GM19193 (cell line): ENCODE results near the gene MT2A.

ENCODE experiments used
- POLR2A ChIP-seq: IDR thresholded peaks from 4 replicates; pipeline ENCODE4 v1.6.1; 2011; ENCODE audit not compliant: insufficient read depth, insufficient read length; ENCODE audit errors: extremely low read depth

Gene MT2A

DNA sequence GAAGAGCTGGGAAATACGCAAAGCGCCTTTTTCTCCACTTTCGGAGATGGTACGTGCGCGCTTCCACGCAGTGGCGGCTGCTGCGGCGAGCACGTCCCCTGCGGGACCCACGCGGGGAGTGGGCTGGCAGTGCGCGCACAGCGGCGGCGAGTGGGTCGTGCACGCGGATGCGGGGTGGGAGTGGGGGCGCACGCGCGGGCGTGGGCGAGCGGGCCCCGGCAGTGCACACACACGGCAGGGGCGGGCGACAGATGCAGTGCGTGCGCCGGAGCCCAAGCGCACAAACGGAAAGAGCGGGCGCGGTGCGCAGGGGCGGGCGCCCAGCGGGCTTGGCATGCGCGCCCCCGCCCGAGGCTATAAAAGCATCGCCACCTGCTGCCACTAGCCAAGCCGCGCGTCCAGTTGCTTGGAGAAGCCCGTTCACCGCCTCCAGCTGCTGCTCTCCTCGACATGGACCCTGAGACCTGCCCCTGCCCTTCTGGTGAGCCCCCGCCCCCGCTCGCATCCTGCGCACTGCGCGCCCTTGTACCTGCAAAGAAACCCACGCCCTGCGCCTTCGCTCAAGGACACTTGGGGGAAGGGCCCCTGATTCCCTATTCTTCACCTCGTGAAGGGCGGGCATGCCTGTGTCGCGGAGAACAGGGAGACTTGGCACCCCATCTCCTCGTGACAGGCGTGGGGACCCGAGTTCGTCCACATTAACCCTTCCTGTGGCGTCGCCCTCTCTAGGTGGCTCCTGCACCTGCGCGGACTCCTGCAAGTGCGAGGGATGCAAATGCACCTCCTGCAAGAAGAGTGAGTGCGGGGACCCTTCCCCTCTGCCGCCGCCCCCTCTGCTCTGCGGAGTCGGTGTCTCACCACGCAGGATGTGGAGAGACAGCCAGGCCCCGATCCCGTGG lies 19.0 kb upstream of the MT2A start, which contains the start of gene MT3:
Gene MT3 (plus strand): TSS at position 388 of the 899 bp plus-strand sequence. CDS start 63 bp downstream, at position 451.
- TF ChIP-seq POLR2A, result no peak

DNA sequence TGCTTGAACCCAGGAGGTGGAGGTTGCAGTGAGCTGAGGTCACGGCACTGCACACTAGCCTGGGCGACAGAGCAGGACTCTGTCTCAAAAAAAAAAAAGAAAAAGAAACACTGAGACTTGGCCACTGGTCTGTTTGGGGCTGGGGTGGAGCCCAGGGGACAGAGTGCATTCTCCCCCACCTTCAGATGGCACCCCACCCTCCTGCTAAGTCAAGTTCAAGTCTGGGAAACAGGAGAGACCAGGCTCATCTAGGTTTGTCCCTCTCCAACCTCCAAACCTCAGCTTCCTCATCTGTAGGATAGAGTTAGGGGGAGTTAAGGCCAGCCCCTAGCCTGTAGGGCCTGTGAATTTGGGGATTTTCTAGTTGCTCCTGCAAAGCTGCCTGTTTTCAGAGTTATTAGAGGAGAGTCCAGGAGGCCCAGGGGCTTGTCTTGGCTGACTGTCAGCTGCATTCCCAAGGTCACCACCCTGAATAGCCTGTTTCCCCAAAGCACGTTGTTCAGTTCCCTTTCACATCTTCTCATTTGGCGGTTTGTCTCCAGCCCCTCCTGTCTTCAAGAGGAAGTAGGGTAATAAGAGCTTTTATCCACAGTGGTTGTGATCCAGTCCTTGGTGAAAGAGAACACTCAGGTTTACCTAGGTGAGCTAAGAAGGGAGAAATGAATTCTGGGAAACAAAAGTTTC lies 16.9 kb upstream of the MT2A start:
- TF ChIP-seq POLR2A, result no peak

DNA sequence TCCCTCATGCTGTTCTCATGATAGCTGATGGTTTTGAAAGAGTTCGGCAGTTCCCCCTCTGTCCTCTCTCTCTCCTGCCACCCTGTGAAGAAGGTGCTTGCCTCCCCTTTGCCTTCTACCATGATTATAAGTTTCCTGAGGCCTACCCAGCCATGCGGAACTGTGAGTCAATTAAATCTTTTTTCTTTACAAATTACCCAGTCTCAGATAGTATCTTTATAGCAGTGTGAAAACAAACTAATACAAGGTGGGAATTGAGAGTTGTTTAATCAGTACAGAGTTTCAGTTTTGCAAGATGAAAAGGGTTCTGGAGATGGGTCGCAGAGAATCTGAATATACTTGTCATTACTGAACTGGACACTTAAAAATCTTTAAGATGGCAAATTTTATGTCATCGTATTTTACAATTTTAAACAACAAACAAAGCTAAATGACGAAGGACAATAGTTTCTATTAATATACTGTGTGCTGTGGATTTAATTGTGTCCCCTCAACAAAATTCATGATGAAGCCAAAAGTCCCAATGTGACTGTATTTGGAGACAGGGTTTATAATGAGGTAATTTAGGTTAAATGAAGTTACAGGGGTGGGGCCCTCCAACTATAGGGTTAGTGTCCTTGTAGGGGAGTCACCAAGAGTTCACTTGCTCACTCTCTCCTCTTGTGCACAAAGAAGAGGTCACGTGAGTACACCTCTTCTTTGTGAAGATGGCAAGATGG lies 14.7 kb upstream of the MT2A start:
- TF ChIP-seq POLR2A, result no peak

DNA sequence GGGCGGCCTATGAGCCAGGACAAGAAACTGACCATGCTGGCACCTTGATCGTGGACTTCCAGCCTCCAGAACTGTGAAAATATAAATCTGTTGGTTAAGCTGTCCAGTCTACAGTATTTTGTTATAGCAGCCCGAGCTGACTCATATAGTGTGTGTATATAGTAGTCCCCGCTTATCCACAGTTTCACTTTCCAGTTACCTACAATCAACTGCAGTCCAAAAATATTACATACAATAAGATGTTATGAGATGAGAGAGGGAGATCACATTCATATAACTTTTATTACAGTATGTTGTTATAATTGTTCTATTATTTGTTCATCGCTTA lies 14.1 kb upstream of the MT2A start:
- TF ChIP-seq POLR2A, result no peak

DNA sequence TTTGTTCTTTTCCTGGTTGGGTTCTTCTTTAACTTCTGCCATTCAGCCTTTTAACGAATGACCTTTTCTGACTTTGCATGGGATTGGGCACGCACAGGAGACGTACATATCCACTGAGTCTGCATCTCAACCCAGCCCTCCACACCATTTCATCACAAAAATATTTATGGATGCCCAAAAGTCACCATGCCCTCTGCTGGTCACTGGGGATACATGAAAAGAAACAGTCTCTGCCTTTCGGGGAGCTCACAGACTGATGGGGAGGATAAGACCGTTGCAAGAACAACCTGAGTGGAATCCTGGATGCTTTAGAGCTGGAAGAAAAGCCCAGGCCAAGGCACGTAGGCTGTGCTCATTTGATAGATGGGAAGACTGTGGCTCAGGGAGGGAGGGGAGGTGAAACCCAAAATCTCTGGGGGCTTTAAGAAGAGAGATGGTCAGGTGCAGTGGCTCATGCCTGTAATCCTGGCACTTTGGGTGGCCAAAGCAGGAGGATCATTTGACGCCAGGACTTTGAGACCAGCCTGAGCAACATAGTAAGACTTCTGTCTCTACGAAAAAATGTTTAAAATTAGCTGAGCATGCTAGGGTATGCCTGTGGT lies 7.9 kb upstream of the MT2A start:
- no peak for TF ChIP-seq POLR2A

DNA sequence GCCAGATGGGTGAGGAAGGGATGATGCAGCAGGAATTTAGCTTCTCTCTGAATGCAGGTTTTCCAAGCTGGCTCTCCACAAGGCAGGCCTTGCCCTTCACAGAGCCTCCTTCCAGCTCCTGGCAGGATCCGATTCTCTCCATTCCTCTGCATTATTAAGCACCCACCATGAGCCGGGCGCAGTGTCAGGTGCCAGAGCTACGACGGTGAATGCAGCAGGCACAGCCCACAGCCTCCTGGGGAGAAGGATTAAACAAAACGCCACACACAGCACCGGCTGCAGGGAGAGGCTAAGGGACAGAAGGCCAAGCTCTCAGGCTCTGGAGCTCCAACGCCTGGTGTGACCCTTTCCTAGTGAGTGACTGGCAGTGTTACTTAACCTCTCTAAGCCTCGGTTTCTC lies 7.1 kb upstream of the MT2A start:
- no peak for TF ChIP-seq POLR2A

DNA sequence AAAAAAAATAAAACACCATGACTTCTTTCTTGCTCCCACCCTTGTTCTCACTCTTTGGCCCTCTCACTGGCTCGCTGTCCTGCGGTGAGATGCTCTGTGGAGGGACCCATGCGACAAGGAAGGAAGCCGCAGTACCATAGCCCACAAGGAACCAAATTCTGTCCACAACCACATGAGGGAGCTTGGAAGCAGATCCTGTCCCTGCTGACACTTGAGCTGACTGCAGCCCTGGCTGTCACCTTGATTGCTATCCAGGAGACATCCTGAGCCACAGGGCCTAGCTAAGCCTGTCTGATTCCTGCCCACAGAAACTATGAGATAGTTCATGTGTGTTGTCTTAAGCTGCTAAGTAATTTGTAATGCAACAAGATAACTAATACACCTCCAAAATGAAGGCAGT lies 4.8 kb upstream of the MT2A start:
- no peak for TF ChIP-seq POLR2A

DNA sequence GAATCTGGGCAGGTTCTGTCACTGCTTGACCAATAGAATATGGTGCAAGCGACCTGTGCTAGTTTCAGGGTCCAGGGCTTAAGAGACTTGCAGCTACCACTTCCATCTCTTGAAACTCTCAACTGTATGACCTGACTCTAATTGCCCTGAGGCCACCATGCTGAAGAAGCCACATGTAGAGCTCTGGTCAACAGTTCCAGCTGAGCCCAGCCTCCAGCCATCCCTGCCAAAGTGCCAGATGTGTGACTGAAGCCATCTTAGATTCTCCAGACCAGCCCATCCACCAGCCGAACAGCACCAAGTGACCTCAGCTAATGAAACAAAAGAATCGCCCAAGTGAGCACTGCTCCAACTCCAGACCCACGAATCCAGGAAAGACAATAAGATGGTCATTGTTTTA lies 3.4 kb upstream of the MT2A start:
- no peak for TF ChIP-seq POLR2A

DNA sequence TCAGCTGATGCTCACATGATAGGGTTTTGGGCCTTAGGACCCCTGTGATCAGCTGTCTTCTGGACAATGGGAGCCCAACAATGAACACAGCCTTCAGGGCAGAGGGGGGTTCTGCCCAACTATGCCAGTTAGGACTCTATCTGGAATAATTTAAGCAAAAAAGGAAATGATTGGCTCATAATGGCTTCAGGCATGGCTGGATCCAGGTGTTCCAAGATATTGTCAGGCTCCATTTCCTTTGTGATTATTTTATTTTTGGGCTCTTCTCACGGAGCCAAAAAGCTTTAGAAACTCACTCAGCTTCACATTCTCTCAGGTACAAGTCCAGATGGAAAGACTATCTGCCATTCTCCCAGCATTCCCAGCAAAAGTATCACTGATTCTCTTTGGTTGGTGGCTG lies 2.9 kb upstream of the MT2A start:
- TF ChIP-seq POLR2A, result no peak

DNA sequence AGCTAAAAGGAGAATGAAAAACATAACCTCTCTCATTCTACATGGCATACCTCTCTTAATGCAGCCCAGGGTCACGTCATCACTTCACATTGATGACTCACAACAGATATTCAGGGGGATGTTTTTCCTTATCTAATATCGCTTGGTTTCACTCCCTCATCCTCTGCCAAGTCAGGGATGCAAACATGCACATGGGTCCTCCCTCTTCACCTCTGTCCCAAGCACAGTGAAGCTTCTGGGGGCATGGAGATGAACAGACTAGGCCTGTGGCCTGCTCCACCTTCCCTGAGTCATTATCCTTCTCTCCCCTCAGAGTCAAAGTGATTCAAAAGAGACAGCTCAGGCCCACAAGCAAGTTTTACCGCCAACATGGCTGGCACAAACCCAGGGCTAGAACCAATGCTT lies 2.3 kb upstream of the MT2A start:
- TF ChIP-seq POLR2A, result no peak

DNA sequence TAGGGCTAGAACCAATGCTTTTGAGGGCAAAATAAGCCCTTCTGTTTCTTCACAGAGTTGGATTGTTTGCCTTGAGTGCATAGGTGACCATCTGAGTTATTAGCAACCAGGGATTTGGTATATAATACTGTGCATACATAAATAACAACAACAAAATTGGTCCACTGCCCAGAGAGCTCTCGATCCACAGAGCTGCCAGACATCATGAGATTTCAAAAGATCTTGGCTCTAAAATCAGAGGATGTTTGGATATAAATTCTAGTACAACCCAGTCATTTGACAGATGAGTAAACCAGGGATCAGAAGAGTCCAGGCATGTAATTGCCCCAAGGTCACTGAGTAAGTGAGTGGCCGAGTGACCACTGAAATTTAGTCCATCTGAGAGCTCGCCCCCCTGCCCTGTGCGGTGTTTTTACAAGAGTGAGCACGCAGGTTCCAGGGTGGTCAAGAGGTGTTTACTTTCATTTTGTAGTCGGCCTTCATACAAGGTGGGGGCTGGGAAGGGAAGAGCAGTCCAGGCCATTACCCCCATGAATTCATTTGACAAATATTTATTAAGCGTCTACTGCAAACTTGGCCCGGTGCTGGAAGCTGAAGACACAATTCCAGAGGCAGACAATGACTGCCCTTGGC lies 1.8 kb upstream of the MT2A start:
- no peak for TF ChIP-seq POLR2A

DNA sequence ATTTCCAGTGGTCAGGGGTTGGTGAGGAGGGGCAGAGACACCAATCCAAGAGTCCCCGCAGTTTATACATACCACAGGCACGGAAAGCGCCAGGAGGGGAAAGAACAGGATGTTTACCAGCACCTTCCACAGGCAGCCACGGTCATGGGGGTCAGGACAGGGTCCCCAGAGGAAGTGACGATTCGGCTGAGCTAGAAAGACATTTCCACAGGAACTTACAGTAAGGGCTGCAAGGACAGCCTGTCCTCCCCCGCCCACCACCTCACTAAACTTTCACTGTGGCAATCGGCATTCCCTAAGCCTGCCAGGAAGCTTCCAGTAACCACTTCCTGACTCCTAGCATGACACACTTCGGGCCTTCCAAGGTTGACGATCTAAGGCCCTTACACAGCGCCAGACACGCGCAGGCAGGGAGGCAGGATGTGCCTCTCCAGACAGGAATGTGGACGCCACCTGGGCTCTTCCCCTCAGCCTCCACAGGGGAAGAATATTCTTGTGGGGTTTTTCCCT lies 1.2 kb upstream of the MT2A start:
- no peak for TF ChIP-seq POLR2A

DNA sequence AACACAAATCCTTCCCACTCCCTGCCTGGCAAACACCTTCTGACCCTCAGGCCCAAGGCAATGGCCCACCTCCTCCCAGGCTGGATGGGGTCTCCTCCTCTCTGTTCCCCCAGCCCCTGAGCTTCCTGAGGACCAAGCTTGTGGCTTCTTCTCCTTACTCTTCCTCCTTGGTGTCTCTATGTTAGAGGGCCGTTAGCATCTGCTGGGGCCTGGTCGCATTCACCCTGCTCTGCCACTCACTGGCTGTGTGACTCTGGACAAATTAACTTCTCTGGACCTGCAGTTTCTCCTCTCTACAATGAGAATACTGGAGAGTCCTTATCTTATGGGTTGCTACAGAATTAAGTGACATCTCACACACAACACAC lies 725 bp upstream of the MT2A start:
- no peak for TF ChIP-seq POLR2A

DNA sequence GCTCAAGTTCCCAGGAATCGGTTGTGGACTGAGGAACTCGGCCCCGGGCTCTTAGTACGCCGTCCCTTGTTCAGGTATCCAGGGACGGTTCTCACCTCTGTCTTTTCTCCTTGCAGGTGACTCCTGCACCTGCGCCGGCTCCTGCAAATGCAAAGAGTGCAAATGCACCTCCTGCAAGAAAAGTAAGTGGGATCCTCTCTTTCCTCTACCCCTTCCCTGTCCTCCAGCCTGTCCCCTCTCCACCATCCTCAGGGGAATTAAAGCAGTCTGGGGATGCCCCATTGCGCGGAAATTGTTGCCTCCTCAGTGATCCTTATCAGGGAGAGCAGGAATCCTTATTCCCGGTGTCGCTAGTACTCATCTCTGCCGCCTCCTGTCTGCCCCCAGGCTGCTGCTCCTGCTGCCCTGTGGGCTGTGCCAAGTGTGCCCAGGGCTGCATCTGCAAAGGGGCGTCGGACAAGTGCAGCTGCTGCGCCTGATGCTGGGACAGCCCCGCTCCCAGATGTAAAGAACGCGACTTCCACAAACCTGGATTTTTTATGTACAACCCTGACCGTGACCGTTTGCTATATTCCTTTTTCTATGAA lies 585 bp downstream of the MT2A start:
- no peak for TF ChIP-seq POLR2A
